NCI-H1105 (cell line): ENCODE data around the gene METAP2.
"Not testable (repeated sequence)": the region's sequence is repeated elsewhere in the genome, so short reads cannot be mapped to it uniquely, and the experiment has no call there.

Experiments used
- DNase-seq: peaks from one replicate; lab custom pipeline; 2025; lab: John Stamatoyannopoulos, UW

Gene METAP2

GRCh38 chr12:95462551-95462950 lies 11.4 kb upstream of the METAP2 start:
- no peak for DNase-seq

- no peak for DNase-seq
These were observed 10.9 kb upstream of the METAP2 start for GRCh38 chr12:95463050-95463449.

- DNase-seq, result not testable (repeated sequence)
These were observed 10.2 kb upstream of the METAP2 start for GRCh38 chr12:95463776-95464175.

- no peak for DNase-seq
These were observed 8.7 kb upstream of the METAP2 start for GRCh38 chr12:95465275-95465674.

- no peak for DNase-seq
These were observed 3.7 kb upstream of the METAP2 start for GRCh38 chr12:95470300-95470699.

- peak; percentile 16 for DNase-seq
These were observed 595 bp upstream of the METAP2 start for GRCh38 chr12:95473231-95473883.

- DNase-seq, result no peak
These were observed 657 bp downstream of the METAP2 start for GRCh38 chr12:95474660-95474958.

- DNase-seq, result no peak
These were observed 6.3 kb downstream of the METAP2 start for GRCh38 chr12:95480230-95480629.

- DNase-seq, result no peak
These were observed 7.1 kb downstream of the METAP2 start for GRCh38 chr12:95481072-95481471.

GRCh38 chr12:95481888-95482287 lies 7.9 kb downstream of the METAP2 start:
- no peak for DNase-seq

GRCh38 chr12:95482564-95482963 lies 8.6 kb downstream of the METAP2 start:
- not testable (repeated sequence) for DNase-seq

- no peak for DNase-seq
These were observed 10.6 kb downstream of the METAP2 start for GRCh38 chr12:95484524-95484923.

GRCh38 chr12:95487024-95487423 lies 13.1 kb downstream of the METAP2 start:
- DNase-seq, result no peak

GRCh38 chr12:95492462-95492861 lies 18.5 kb downstream of the METAP2 start:
- DNase-seq, result no peak

GRCh38 chr12:95494888-95495287 lies 20.9 kb downstream of the METAP2 start:
- DNase-seq, result no peak

GRCh38 chr12:95495433-95495832 lies 21.5 kb downstream of the METAP2 start:
- no peak for DNase-seq

GRCh38 chr12:95497031-95497430 lies 23.1 kb downstream of the METAP2 start:
- no peak for DNase-seq

GRCh38 chr12:95498968-95499367 lies 25.0 kb downstream of the METAP2 start:
- DNase-seq, result no peak

GRCh38 chr12:95499772-95500171 lies 25.8 kb downstream of the METAP2 start:
- no peak for DNase-seq

GRCh38 chr12:95504140-95504539 lies 30.2 kb downstream of the METAP2 start:
- DNase-seq, result no peak

GRCh38 chr12:95505039-95505438 lies 31.1 kb downstream of the METAP2 start:
- DNase-seq, result no peak

- DNase-seq, result no peak
These were observed 33.0 kb downstream of the METAP2 start for GRCh38 chr12:95506707-95507523.

GRCh38 chr12:95509300-95509699 lies 35.3 kb downstream of the METAP2 start:
- no peak for DNase-seq

GRCh38 chr12:95511977-95512376 lies 38.0 kb downstream of the METAP2 start:
- no peak for DNase-seq
